ENCODE measurements around the gene NCAM1.
"Not testable (repeated sequence)": the region's sequence is repeated elsewhere in the genome, so short reads cannot be mapped to it uniquely, and the experiment has no call there.

NCAM1 gene

GRCh38 chr11:113022262-113022661 lies 61.0 kb downstream of the NCAM1 start:
- no peak for DNase-seq

- no peak for DNase-seq
These were observed 62.0 kb downstream of the NCAM1 start for GRCh38 chr11:113023228-113023627.

GRCh38 chr11:113023986-113024385 lies 62.8 kb downstream of the NCAM1 start:
- DNase-seq: no peak

GRCh38 chr11:113026778-113027177 lies 65.6 kb downstream of the NCAM1 start:
- no peak for DNase-seq

- DNase-seq: no peak
These were observed 73.4 kb downstream of the NCAM1 start for GRCh38 chr11:113034576-113034975.

GRCh38 chr11:113035708-113036107 lies 74.5 kb downstream of the NCAM1 start:
- no peak for DNase-seq

- no peak for DNase-seq
These were observed 82.5 kb downstream of the NCAM1 start for GRCh38 chr11:113043698-113044097.

- no peak for DNase-seq
These were observed 83.9 kb downstream of the NCAM1 start for GRCh38 chr11:113045146-113045545.

GRCh38 chr11:113046866-113047265 lies 85.6 kb downstream of the NCAM1 start:
- DNase-seq: no peak

- no peak for DNase-seq
These were observed 87.9 kb downstream of the NCAM1 start for GRCh38 chr11:113048820-113049768.

GRCh38 chr11:113053042-113053441 lies 91.8 kb downstream of the NCAM1 start:
- not testable (repeated sequence) for DNase-seq

GRCh38 chr11:113057038-113057437 lies 95.8 kb downstream of the NCAM1 start:
- DNase-seq: no peak

- no peak for DNase-seq
These were observed 98.3 kb downstream of the NCAM1 start for GRCh38 chr11:113059548-113059947.

GRCh38 chr11:113065330-113065729 lies 104.1 kb downstream of the NCAM1 start:
- no peak for DNase-seq

- DNase-seq: no peak
These were observed 111.1 kb downstream of the NCAM1 start for GRCh38 chr11:113072237-113072858.

- DNase-seq: no peak
These were observed 112.2 kb downstream of the NCAM1 start for GRCh38 chr11:113073290-113073953.

- no peak for DNase-seq
These were observed 114.4 kb downstream of the NCAM1 start for GRCh38 chr11:113075586-113076095.

GRCh38 chr11:113077379-113077778 lies 116.2 kb downstream of the NCAM1 start:
- no peak for DNase-seq

- no peak for DNase-seq
These were observed 121.2 kb downstream of the NCAM1 start for GRCh38 chr11:113082341-113082955.

GRCh38 chr11:113083571-113083970 lies 122.4 kb downstream of the NCAM1 start:
- no peak for DNase-seq

- DNase-seq: no peak
These were observed 123.1 kb downstream of the NCAM1 start for GRCh38 chr11:113084297-113084696.

GRCh38 chr11:113085446-113085845 lies 124.2 kb downstream of the NCAM1 start:
- DNase-seq: no peak

- no peak for DNase-seq
These were observed 126.5 kb downstream of the NCAM1 start for GRCh38 chr11:113087706-113088105.

Measured in activated CD4-positive, alpha-beta T cell treated with anti-CD3 and anti-CD28 coated beads, Interleukin-10, Interleukin-2, amounts not matched to agents 100 ng/mL and 50 ng/mL, durations not matched to agents 16 hours and 8 hours (primary cell).